Gastroesophageal sphincter (tissue), 4 donors: ENCODE data around the gene GRIP2. TPM values are rescaled to one million over a fixed set of nuclear protein-coding genes. Genes with fewer than 3 reads are reported as not detected.

Source experiments
- ATAC-seq: fragments of 150-250 bp; one replicate; pipeline ENCODE4 v1.9.1; 2016; ENCODE audit warnings: mild to moderate bottlenecking, moderate library complexity
- H3K27ac ChIP-seq, 4 donors: fragments of 200-600 bp; sonication (generic) in 3 of 4; 1 replicate in 3 of 4; 2 replicates in 1 of 4; pipeline ENCODE4 v1.5.1; 2016 to 2019
- H3K27me3 ChIP-seq: fragments of 200-600 bp; sonication (generic); one replicate; pipeline ENCODE4 v1.5.1; 2019
- H3K36me3 ChIP-seq, 2 donors: fragments of 200-600 bp; sonication (generic); one replicate each; pipeline ENCODE4 v1.5.1; 2019; ENCODE audit warnings: control low read depth in 1 of 2
- H3K4me1 ChIP-seq, 3 donors: fragments of 200-600 bp; sonication (generic); 1 replicate in 2 of 3; 2 replicates in 1 of 3; pipeline ENCODE4 v1.5.1; 2016 to 2019; ENCODE audit warnings: control low read depth in 2 of 3
- H3K4me3 ChIP-seq, 2 donors: fragments of 200-600 bp; sonication (generic); one replicate each; pipeline ENCODE4 v1.5.1; 2019; ENCODE audit warnings: mild to moderate bottlenecking in 1 of 2, moderate library complexity in 1 of 2
- H3K9me3 ChIP-seq, 3 donors: fragments of 200-600 bp; sonication (generic); one replicate each; pipeline ENCODE4 v1.5.1; 2017 to 2019; ENCODE audit warnings: control low read depth in 2 of 3
- CTCF ChIP-seq, 4 experiments: fragments of 200-600 bp in 2 of 4; fragments of 450-650 bp in 2 of 4; sonication (generic) in 1 of 4; IDR thresholded peaks; one replicate each; pipeline ENCODE4 v1.5.1; 2017 to 2019; ENCODE audit warnings: antibody characterized with exemption in 4 of 4, mild to moderate bottlenecking in 2 of 4, moderate library complexity in 2 of 4
- EP300 ChIP-seq: sonication (generic); formaldehyde crosslinking; IDR thresholded peaks from one replicate; pipeline ENCODE4 v1.6.1; 2017; ENCODE audit warnings: antibody characterized with exemption, mild to moderate bottlenecking
- POLR2A ChIP-seq, 2 donors: fragments of 450-650 bp; IDR thresholded peaks; one replicate each; pipeline ENCODE4 v1.6.1; 2017; ENCODE audit warnings: antibody characterized with exemption in 2 of 2, mild to moderate bottlenecking in 2 of 2, moderate library complexity in 1 of 2
- POLR2AphosphoS5 ChIP-seq: sonication (generic); formaldehyde crosslinking; IDR thresholded peaks from one replicate; pipeline ENCODE4 v1.6.1; 2017; ENCODE audit warnings: antibody characterized with exemption
- WGBS, 2 donors: methylation state at CpG; one replicate each; pipeline ENCODE4 v1.1.5; 2018; ENCODE audit warnings: low coverage in 1 of 2; 5-methylcytosine and 5-hydroxymethylcytosine counted together
- total RNA-seq, 4 donors: library from RNA; depleted of rRNA; stranded (reverse); fragments of >200 nt; gene quantifications; one replicate each; pipeline ENCODE4 v1.1.0, GENCODE V29; 2016

Gene GRIP2
- total RNA-seq, 4 donors from 2014 or later = 0.27 to 1.6 (median 0.72) TPM

- H3K27ac ChIP-seq = no peak overlapping the region
- TF ChIP-seq POLR2AphosphoS5 (no peak), CTCF (IDR thresholded peaks at IDR 0.05) (no peak), POLR2A (IDR thresholded peaks at IDR 0.05) (no peak), EP300 (no peak)
- H3K4me3 ChIP-seq = no peak overlapping the region
- 76 to 100% methylated on average over 2 to 3 of the region's 6 CpGs for WGBS, 2 donors
- peaks cover 0 to 8% (median 0%) of the 10 kb centered on the region in 3 donors for H3K9me3 ChIP-seq
- ATAC-seq = no peak
- peaks cover 0 to 7% (median 0%) of the 10 kb centered on the region in 3 donors for H3K4me1 ChIP-seq
- H3K36me3 ChIP-seq = no peaks in the 10 kb centered on the region
- H3K27me3 ChIP-seq = no peaks in the 10 kb centered on the region
Observed at GRCh38 chr3:14507757-14508504, 32.2 kb downstream of the GRIP2 start.

DNA sequence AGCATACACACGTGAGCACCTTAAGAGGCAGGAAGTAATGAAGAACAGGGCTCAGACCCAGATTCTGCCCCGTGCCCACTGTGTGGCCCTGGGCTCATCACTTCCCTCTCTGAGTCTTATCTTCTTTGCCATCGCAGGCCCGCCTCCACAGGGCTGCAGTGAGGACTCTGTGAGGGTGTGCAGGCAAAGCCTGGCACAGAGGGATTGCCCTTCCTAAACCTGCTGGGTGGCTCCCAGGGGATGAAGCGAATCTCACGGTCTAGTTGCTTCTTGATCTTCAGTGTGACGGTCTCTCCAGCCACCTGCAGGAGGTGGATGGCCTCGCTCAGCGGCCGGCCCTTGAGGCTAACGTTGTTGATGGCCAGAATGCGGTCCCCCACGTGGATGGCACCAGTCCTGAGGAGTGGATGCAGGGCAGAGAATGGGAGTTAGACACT, 32.8 kb downstream of the GRIP2 start:
- Histone ChIP-seq H3K27ac (no peak overlapping the region), H3K27me3 (no peaks in the 10 kb centered on the region), H3K4me3 (no peak overlapping the region), H3K4me1 (peaks cover 0 to 7% (median 0%) of the 10 kb centered on the region in 3 donors), H3K36me3 (no peaks in the 10 kb centered on the region), H3K9me3 (peaks cover 0 to 14% (median 0%) of the 10 kb centered on the region in 3 donors)
- TF ChIP-seq EP300 = no peak
- no peak for TF ChIP-seq CTCF (IDR thresholded peaks at IDR 0.05)
- no peak for TF ChIP-seq POLR2A (IDR thresholded peaks at IDR 0.05)
- TF ChIP-seq POLR2AphosphoS5 = no peak
- 40 to 80% methylated on average over 1 of the region's 13 CpGs for WGBS, 2 donors
- ATAC-seq = no peak

DNA sequence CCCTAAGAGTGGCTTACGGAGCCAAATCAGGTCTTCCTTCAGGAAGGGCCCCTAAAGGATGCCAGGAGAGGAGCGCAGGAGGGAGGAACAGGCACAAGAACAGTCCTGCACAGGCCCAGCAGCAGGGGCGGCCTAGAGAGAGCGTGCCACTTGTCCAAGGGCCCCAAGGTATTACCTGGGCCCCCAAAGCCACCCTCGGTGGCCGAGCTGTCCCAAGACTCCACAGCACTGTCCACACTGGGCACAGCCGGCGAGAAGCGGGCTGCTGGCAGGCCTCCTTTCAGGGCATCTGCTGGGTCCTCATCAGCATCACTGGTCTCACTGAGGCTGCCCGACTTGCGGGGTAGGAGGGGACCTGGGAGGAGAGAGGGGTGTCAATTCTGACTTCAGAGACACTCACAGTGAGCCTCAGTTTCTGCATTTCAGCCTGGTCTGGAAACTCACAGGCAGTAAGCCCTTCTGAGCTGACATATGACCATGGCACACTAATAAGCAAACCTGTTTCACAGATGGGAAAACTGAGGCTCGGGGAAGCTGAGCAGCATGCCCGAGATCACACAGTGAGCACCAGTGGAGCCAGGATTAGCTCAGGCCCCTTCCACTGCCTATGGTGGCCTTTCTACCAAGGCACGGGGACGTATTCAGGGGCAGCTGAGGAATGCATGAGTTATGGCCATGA, 33.4 kb downstream of the GRIP2 start:
- WGBS, 2 donors = 80 to 92% methylated on average over 1 to 4 of the region's 15 CpGs
- no peaks in the 10 kb centered on the region for H3K36me3 ChIP-seq
- peaks cover 0 to 20% (median 0%) of the 10 kb centered on the region in 3 donors for H3K9me3 ChIP-seq
- H3K27me3 ChIP-seq = no peaks in the 10 kb centered on the region
- no peak for ATAC-seq
- no peak overlapping the region for H3K27ac ChIP-seq
- H3K4me3 ChIP-seq = no peak overlapping the region
- H3K4me1 ChIP-seq = peaks cover 0 to 7% (median 0%) of the 10 kb centered on the region in 3 donors
- no peak for TF ChIP-seq EP300
- no peak for TF ChIP-seq POLR2A (IDR thresholded peaks at IDR 0.05)
- TF ChIP-seq CTCF (IDR thresholded peaks at IDR 0.05) = no peak
- TF ChIP-seq POLR2AphosphoS5 = no peak

DNA sequence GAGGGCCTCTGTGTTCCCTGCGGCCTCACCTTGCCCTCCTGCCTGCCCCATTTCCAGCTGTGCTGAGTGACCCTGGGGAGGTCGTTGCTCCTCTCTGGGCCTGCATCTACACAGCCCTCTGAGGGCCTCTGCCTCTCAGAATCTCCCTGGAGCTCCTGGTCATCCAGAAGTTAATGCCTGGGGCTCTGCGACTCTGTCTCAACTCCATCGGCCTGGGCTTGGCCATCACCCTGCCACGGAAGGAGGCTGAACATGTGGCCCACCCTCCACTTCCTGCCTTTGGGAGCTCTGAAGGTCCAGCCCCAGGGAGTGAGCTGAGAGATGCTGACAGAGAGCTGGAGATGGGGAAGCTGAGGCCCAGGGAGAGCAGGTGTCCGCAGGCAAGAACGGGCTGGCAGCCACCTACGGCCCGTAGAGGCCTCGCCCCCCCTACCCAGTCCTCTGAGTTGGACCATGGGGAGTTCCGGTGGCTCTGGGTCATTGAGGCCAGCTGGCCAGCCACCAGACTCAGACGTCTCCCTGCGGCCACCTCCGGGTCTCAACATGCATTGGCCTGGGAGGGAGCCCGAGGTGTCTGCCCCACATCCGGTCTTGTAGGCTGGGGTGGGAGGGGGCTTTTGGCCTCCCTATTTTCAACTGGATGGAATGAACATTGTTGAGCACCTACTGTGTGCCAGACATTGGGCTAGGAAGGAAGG, 34.2 kb downstream of the GRIP2 start:
- Histone ChIP-seq H3K9me3 (peaks cover 0 to 28% (median 0%) of the 10 kb centered on the region in 3 donors), H3K4me1 (peaks cover 0 to 7% (median 0%) of the 10 kb centered on the region in 3 donors), H3K4me3 (no peak overlapping the region), H3K27ac (no peak overlapping the region), H3K27me3 (no peaks in the 10 kb centered on the region), H3K36me3 (no peaks in the 10 kb centered on the region)
- ATAC-seq = no peak
- WGBS, 2 donors = 40% methylated on average over 1 of the region's 16 CpGs; no CpG with 5 or more reads in 1 of the 2 donors
- TF ChIP-seq POLR2A (IDR thresholded peaks at IDR 0.05) (no peak), POLR2AphosphoS5 (no peak), CTCF (IDR thresholded peaks at IDR 0.05) (no peak), EP300 (no peak)
